T-cell (primary cell): ENCODE data around the gene CETN3. TPM values are rescaled to one million over a fixed set of nuclear protein-coding genes. Genes with fewer than 3 reads are reported as not detected.
A peak's percentile ranks its signal among the peaks of the same experiment; 100 is the strongest.

Experiments used
- ATAC-seq, 4 experiments: fragments of 200-7000 bp in 3 of 4; fragments of 150-1000 bp in 1 of 4; cut with Tn5 transposase; replicated peaks in 1 of 4; 1 replicate in 3 of 4; 2 replicates in 1 of 4; pipeline ENCODE4 v1.10.0; 2021; ENCODE audit warnings: moderate library complexity in 3 of 4, mild to moderate bottlenecking in 2 of 4, moderate number of reproducible peaks in 1 of 4
- CTCF ChIA-PET, 2 donors: fragments of 300-600 bp; sonication (Branson Sonifier 250); formaldehyde crosslinking; loops; one replicate each; lab custom pipeline; 2022; ENCODE audit warnings: antibody characterized with exemption in 2 of 2; lab: Charles Lee
- POLR2A ChIA-PET, 2 donors: fragments of 300-600 bp; sonication (Branson Sonifier 250); formaldehyde crosslinking; loops; one replicate each; lab custom pipeline; 2022; ENCODE audit warnings: antibody characterized with exemption in 2 of 2; lab: Charles Lee
- DNase-seq, 35 experiments: peaks; one replicate each; pipeline versions ENCODE4 v3.0.0 to v3.0.0-alpha.2; 2013 to 2023
- H3K27ac ChIP-seq: one replicate; pipeline ENCODE4 v1.5.1; 2013; ENCODE audit warnings: low read length
- H3K27me3 ChIP-seq, 2 experiments: replicated peaks in 1 of 2; 1 replicate in 1 of 2; 2 replicates in 1 of 2; pipeline versions ENCODE4 v1.6.1 to v1.7.0; 2013; ENCODE audit warnings: low read length in 1 of 2, mixed read lengths in 1 of 2; ENCODE audit not compliant: control insufficient read depth in 2 of 2, insufficient read depth in 2 of 2; ENCODE audit errors: extremely low read depth in 1 of 2
- H3K36me3 ChIP-seq, 2 donors: 1 replicate in 1 of 2; 2 replicates in 1 of 2; pipeline versions ENCODE4 v1.6.1 to v1.7.0; 2013; ENCODE audit warnings: low read length in 1 of 2; ENCODE audit not compliant: control insufficient read depth in 2 of 2, insufficient read depth in 1 of 2; ENCODE audit errors: extremely low read depth in 1 of 2
- H3K4me1 ChIP-seq, 2 experiments: 1 replicate in 1 of 2; 2 replicates in 1 of 2; pipeline versions ENCODE4 v1.6.1 to v1.7.0; 2013; ENCODE audit warnings: low read length in 2 of 2, mixed read lengths in 1 of 2; ENCODE audit not compliant: insufficient read depth in 2 of 2, control insufficient read depth in 1 of 2; ENCODE audit errors: extremely low read depth in 1 of 2
- H3K4me3 ChIP-seq, 2 donors: 1 replicate in 1 of 2; 2 replicates in 1 of 2; pipeline versions ENCODE4 v1.5.1 to v1.7.0; 2013; ENCODE audit warnings: mild to moderate bottlenecking in 2 of 2, low read length in 1 of 2, moderate library complexity in 1 of 2; ENCODE audit not compliant: control insufficient read depth in 1 of 2; ENCODE audit errors: extremely low read depth in 1 of 2
- H3K9me3 ChIP-seq: 2 replicates; pipeline ENCODE4 v1.7.0; 2013
- H3K27ac Mint-ChIP-seq, 2 donors: one replicate each; pipeline ENCODE4 v1.8.0; 2020 to 2021; ENCODE audit warnings: mild to moderate bottlenecking in 2 of 2, mixed read lengths in 2 of 2
- H3K27me3 Mint-ChIP-seq, 2 donors: one replicate each; pipeline ENCODE4 v1.8.0; 2021 to 2022; ENCODE audit warnings: mixed read lengths in 2 of 2
- H3K36me3 Mint-ChIP-seq: one replicate; pipeline ENCODE4 v1.8.0; 2021; ENCODE audit warnings: mixed read lengths
- H3K4me1 Mint-ChIP-seq, 3 donors: one replicate each; pipeline ENCODE4 v1.8.0; 2020 to 2022; ENCODE audit warnings: mixed read lengths in 3 of 3, mild to moderate bottlenecking in 1 of 3
- H3K4me3 Mint-ChIP-seq, 3 donors: one replicate each; pipeline ENCODE4 v1.8.0; 2020 to 2022; ENCODE audit warnings: mild to moderate bottlenecking in 3 of 3, mixed read lengths in 3 of 3, moderate library complexity in 3 of 3
- H3K9me3 Mint-ChIP-seq, 3 donors: one replicate each; pipeline ENCODE4 v1.8.0; 2020 to 2022; ENCODE audit warnings: mixed read lengths in 3 of 3
- WGBS: methylation state at CpG from one replicate; pipeline ENCODE4 v1.1.5; 2013; ENCODE audit warnings: missing lambda C conversion rate; ENCODE audit not compliant: insufficient coverage; 5-methylcytosine and 5-hydroxymethylcytosine counted together
- total RNA-seq, 35 experiments: library from RNA in 6 of 35; stranded (reverse) in 6 of 35; fragments of 120-200 nt in 1 of 35; gene quantifications; one replicate each; pipeline versions ENCODE4 v1.2.1 to v1.2.4 and lab custom pipeline; 2013 to 2026

CETN3 gene
- total RNA-seq, 5 donors from 2014 or later (not counting 1 experiment from before 2014, with no cell fraction given) = 6.9 to 17.6 (median 15.8) TPM

GRCh38 chr5:90434116-90434714 lies 24.7 kb upstream of the CETN3 start:
- ATAC-seq (peak in 3 of 4 experiments; percentile 35 to 65 (median 54)), DNase-seq (peak in 32 of 35 experiments; percentile 7 to 63 (median 26))
- H3K9me3 ChIP-seq = no peaks in the 10 kb centered on the region
- H3K36me3 ChIP-seq = no peaks in the 10 kb centered on the region
- Mint-ChIP-seq H3K9me3 (no peaks in the 10 kb centered on the region), H3K4me1 (no peaks in the 10 kb centered on the region), H3K27ac (no peak overlapping the region), H3K27me3 (peaks cover 0 to 7% of the 10 kb centered on the region in 2 donors), H3K4me3 (no peak overlapping the region), H3K36me3 (no peaks in the 10 kb centered on the region)
- ChIA-PET CTCF (interaction anchor here (0.5 to 1.2 kb wide), 7 partner anchors 13 to 1722 kb away, joined by 3 to 7 read pairs (median 3); no protein-coding TSS in a partner anchor), POLR2A (no interaction called here)
- no peaks in the 10 kb centered on the region for H3K4me1 ChIP-seq
- WGBS = no CpG with 5 or more reads among the region's 5 CpGs
- no peaks in the 10 kb centered on the region for H3K27me3 ChIP-seq
- H3K27ac ChIP-seq = no peak overlapping the region
- H3K4me3 ChIP-seq = no peak overlapping the region

GRCh38 chr5:90424245-90424644 lies 14.7 kb upstream of the CETN3 start:
- CTCF ChIA-PET = interaction anchor here in 1 of 2 donors (0.6 kb wide), 1 partner anchor 987 kb away, joined by 3 read pairs; no protein-coding TSS in a partner anchor
- Histone ChIP-seq H3K9me3 (no peaks in the 10 kb centered on the region), H3K27ac (no peak overlapping the region), H3K4me1 (no peaks in the 10 kb centered on the region), H3K4me3 (no peak overlapping the region), H3K27me3 (peaks cover 0 to 3% of the 10 kb centered on the region in 2 experiments), H3K36me3 (no peaks in the 10 kb centered on the region)
- Mint-ChIP-seq H3K4me3 (no peak overlapping the region), H3K27me3 (peaks cover 2 to 10% of the 10 kb centered on the region in 2 donors), H3K9me3 (no peaks in the 10 kb centered on the region), H3K36me3 (no peaks in the 10 kb centered on the region), H3K27ac (no peak overlapping the region), H3K4me1 (no peaks in the 10 kb centered on the region)
- no CpG with 5 or more reads among the region's 1 CpG for WGBS
- POLR2A ChIA-PET = no interaction called here
- DNase-seq = no peak
- ATAC-seq = no peak

GRCh38 chr5:90421136-90421535 lies 11.6 kb upstream of the CETN3 start:
- CTCF ChIA-PET = interaction anchor here in 1 of 2 donors (0.8 kb wide), 1 partner anchor 19 kb away, joined by 4 read pairs; no protein-coding TSS in a partner anchor

GRCh38 chr5:90418214-90418613 lies 8.7 kb upstream of the CETN3 start:
- no peak overlapping the region for H3K4me3 ChIP-seq
- no peak overlapping the region for H3K4me3 Mint-ChIP-seq
- no peaks in the 10 kb centered on the region for H3K4me1 Mint-ChIP-seq
- H3K27ac ChIP-seq = no peak overlapping the region
- POLR2A ChIA-PET = no interaction called here
- ATAC-seq = no peak
- no peaks in the 10 kb centered on the region for H3K9me3 Mint-ChIP-seq
- H3K36me3 Mint-ChIP-seq = no peaks in the 10 kb centered on the region
- no CpG with 5 or more reads among the region's 1 CpG for WGBS
- peaks cover 13 to 15% of the 10 kb centered on the region in 2 donors for H3K27me3 Mint-ChIP-seq
- CTCF ChIA-PET = interaction anchor here in 1 of 2 donors (0.6 kb wide), 1 partner anchor 18 kb away, joined by 3 read pairs; no protein-coding TSS in a partner anchor
- DNase-seq = no peak
- H3K27ac Mint-ChIP-seq = no peak overlapping the region
- peaks cover 0 to 11% of the 10 kb centered on the region in 2 experiments for H3K27me3 ChIP-seq
- no peaks in the 10 kb centered on the region for H3K4me1 ChIP-seq
- H3K36me3 ChIP-seq = no peaks in the 10 kb centered on the region
- H3K9me3 ChIP-seq = no peaks in the 10 kb centered on the region

More at GRCh38 chr5:90421136-90421535, 11.6 kb upstream of the CETN3 start:
- WGBS = 57% methylated on average over 3 of the region's 4 CpGs
- no peak overlapping the region for H3K4me3 ChIP-seq
- H3K9me3 ChIP-seq = no peaks in the 10 kb centered on the region
- H3K27ac ChIP-seq = no peak overlapping the region
- DNase-seq (no peak), ATAC-seq (no peak)
- Mint-ChIP-seq H3K27ac (no peak overlapping the region), H3K27me3 (peaks cover 13 to 15% of the 10 kb centered on the region in 2 donors), H3K4me3 (no peak overlapping the region), H3K36me3 (no peaks in the 10 kb centered on the region), H3K4me1 (no peaks in the 10 kb centered on the region), H3K9me3 (no peaks in the 10 kb centered on the region)
- no peaks in the 10 kb centered on the region for H3K4me1 ChIP-seq
- H3K36me3 ChIP-seq = no peaks in the 10 kb centered on the region
- H3K27me3 ChIP-seq = peaks cover 0 to 7% of the 10 kb centered on the region in 2 experiments
- POLR2A ChIA-PET = no interaction called here

- H3K4me1 Mint-ChIP-seq = peaks cover 14 to 18% (median 16%) of the 10 kb centered on the region in 3 donors
- peaks cover 12% of the 10 kb centered on the region for H3K36me3 Mint-ChIP-seq
- no peaks in the 10 kb centered on the region for H3K27me3 Mint-ChIP-seq
- Histone ChIP-seq H3K4me3 (peak overlapping the region; percentile 86 to 97), H3K27me3 (peaks cover 0 to 3% of the 10 kb centered on the region in 2 experiments), H3K36me3 (peaks cover 0 to 3% of the 10 kb centered on the region in 2 donors), H3K27ac (peak overlapping the region; percentile 84), H3K4me1 (peaks cover 7 to 14% of the 10 kb centered on the region in 2 experiments), H3K9me3 (no peaks in the 10 kb centered on the region)
- ATAC-seq = no peak
- ChIA-PET CTCF (interaction anchor here (0.7 to 2.7 kb wide), 11 partner anchors 16 to 973 kb away, joined by 3 to 32 read pairs (median 5); partner anchors contain the start of genes ARRDC3 (in 1 of the 2), LYSMD3 (in 1 of the 2), MBLAC2 (in 1 of the 2) and POLR3G (in 1 of the 2)), POLR2A (interaction anchor here (0.7 to 2.1 kb wide), 18 partner anchors 10 to 973 kb away, joined by 3 to 22 read pairs (median 5); partner anchors contain the start of genes MBLAC2 (in 2 of the 2), POLR3G (in 2 of the 2), ARRDC3 (in 1 of the 2) and LYSMD3 (in 1 of the 2))
- no peak for DNase-seq
- 0% methylated on average over 2 of the region's 10 CpGs for WGBS
- no peak overlapping the region for H3K27ac Mint-ChIP-seq
- H3K9me3 Mint-ChIP-seq = no peaks in the 10 kb centered on the region
- H3K4me3 Mint-ChIP-seq = no peak overlapping the region
Observed at GRCh38 chr5:90410178-90410762, 714 bp upstream of the CETN3 start.
